Mesenchymal stem cell (in vitro differentiated cells and primary cell): ENCODE data around the gene KIR3DL3.
"Not testable (repeated sequence)": the region's sequence is repeated elsewhere in the genome, so short reads cannot be mapped to it uniquely, and the experiment has no call there.

Experiments
- DNase-seq: peaks from one replicate; pipeline ENCODE4 v3.0.0-alpha.2; 2013
- H2AFZ ChIP-seq: one replicate; pipeline ENCODE4 v1.6.1; 2013; ENCODE audit warnings: low read depth, mild to moderate bottlenecking, control low read depth, inconsistent platforms, low read length, moderate library complexity
- H2AK5ac ChIP-seq: 2 replicates; pipeline ENCODE4 v1.6.1; 2013; ENCODE audit warnings: low read length, moderate library complexity, mild to moderate bottlenecking, inconsistent platforms; ENCODE audit not compliant: severe bottlenecking
- H2BK120ac ChIP-seq: one replicate; pipeline ENCODE4 v1.6.1; 2013; ENCODE audit warnings: low read depth, mild to moderate bottlenecking, inconsistent platforms, low read length, moderate library complexity
- H2BK12ac ChIP-seq, 2 experiments: one replicate each; pipeline ENCODE4 v1.6.1; 2013; ENCODE audit warnings: inconsistent platforms in 2 of 2, low read length in 2 of 2, mild to moderate bottlenecking in 2 of 2, moderate library complexity in 2 of 2, control low read depth in 1 of 2
- H2BK15ac ChIP-seq: one replicate; pipeline ENCODE4 v1.6.1; 2013; ENCODE audit warnings: mild to moderate bottlenecking, low read depth, inconsistent platforms; ENCODE audit not compliant: poor library complexity, severe bottlenecking
- H2BK5ac ChIP-seq: 2 replicates; pipeline ENCODE4 v1.6.1; 2013; ENCODE audit warnings: low read depth, mild to moderate bottlenecking, low read length, control low read depth, inconsistent platforms; ENCODE audit not compliant: poor library complexity, severe bottlenecking
- H3K14ac ChIP-seq, 2 experiments: one replicate each; pipeline ENCODE4 v1.6.1; 2013; ENCODE audit warnings: inconsistent platforms in 2 of 2, low read length in 2 of 2, control low read depth in 1 of 2, mild to moderate bottlenecking in 1 of 2, moderate library complexity in 1 of 2
- H3K18ac ChIP-seq, 2 experiments: one replicate each; pipeline ENCODE4 v1.6.1; 2013; ENCODE audit warnings: inconsistent platforms in 2 of 2, low read length in 2 of 2, control low read depth in 1 of 2, low read depth in 1 of 2, mild to moderate bottlenecking in 1 of 2
- H3K23ac ChIP-seq, 2 experiments: one replicate each; pipeline ENCODE4 v1.6.1; 2013; ENCODE audit warnings: inconsistent platforms in 2 of 2, low read length in 2 of 2, mild to moderate bottlenecking in 2 of 2, moderate library complexity in 2 of 2, control low read depth in 1 of 2
- H3K27ac ChIP-seq: 2 replicates; pipeline ENCODE4 v1.5.1; 2013; ENCODE audit warnings: mild to moderate bottlenecking, moderate library complexity, low read length, control low read depth, inconsistent platforms; ENCODE audit not compliant: poor library complexity, severe bottlenecking
- H3K27me3 ChIP-seq, 2 experiments: 2 replicates each; pipeline versions ENCODE4 v1.6.1 to v1.7.0; 2013; ENCODE audit warnings: low read length in 2 of 2, mild to moderate bottlenecking in 2 of 2, moderate library complexity in 2 of 2, control low read depth in 1 of 2, inconsistent platforms in 1 of 2; ENCODE audit not compliant: control insufficient read depth in 1 of 2, insufficient read depth in 1 of 2
- H3K36me3 ChIP-seq, 2 experiments: 2 replicates each; pipeline versions ENCODE4 v1.6.1 to v1.7.0; 2013; ENCODE audit warnings: low read length in 2 of 2, control low read depth in 1 of 2, inconsistent platforms in 1 of 2, low read depth in 1 of 2, mild to moderate bottlenecking in 1 of 2; ENCODE audit not compliant: insufficient read depth in 2 of 2, control insufficient read depth in 1 of 2
- H3K4ac ChIP-seq, 2 experiments: one replicate each; pipeline ENCODE4 v1.6.1; 2013; ENCODE audit warnings: inconsistent platforms in 2 of 2, low read length in 2 of 2, mild to moderate bottlenecking in 2 of 2, moderate library complexity in 2 of 2, control low read depth in 1 of 2, low read depth in 1 of 2
- H3K4me1 ChIP-seq: 2 replicates; pipeline ENCODE4 v1.6.1; 2013; ENCODE audit warnings: low read depth, low read length, control low read depth; ENCODE audit not compliant: control insufficient read depth, insufficient read depth
- H3K4me2 ChIP-seq: 2 replicates; pipeline ENCODE4 v1.6.1; 2013; ENCODE audit warnings: low read length, mild to moderate bottlenecking, inconsistent platforms; ENCODE audit not compliant: poor library complexity, severe bottlenecking
- H3K4me3 ChIP-seq, 2 experiments: 2 replicates each; pipeline versions ENCODE4 v1.5.1 to v1.7.0; 2013; ENCODE audit warnings: low read length in 2 of 2, mild to moderate bottlenecking in 2 of 2, control low read depth in 1 of 2, low read depth in 1 of 2; ENCODE audit not compliant: insufficient read depth in 1 of 2
- H3K79me1 ChIP-seq: replicated peaks from 2 replicates; pipeline ENCODE4 v1.6.1; 2013; ENCODE audit warnings: mild to moderate bottlenecking, control low read depth, low read length, inconsistent platforms; ENCODE audit not compliant: poor library complexity, severe bottlenecking
- H3K9ac ChIP-seq: 2 replicates; pipeline ENCODE4 v1.7.0; 2013; ENCODE audit warnings: mild to moderate bottlenecking, low read length, moderate library complexity
- H3K9me3 ChIP-seq: 2 replicates; pipeline ENCODE4 v1.7.0; 2013; ENCODE audit warnings: mild to moderate bottlenecking, low read length; ENCODE audit not compliant: control insufficient read depth
- H4K8ac ChIP-seq: one replicate; pipeline ENCODE4 v1.6.1; 2013; ENCODE audit warnings: inconsistent platforms, mild to moderate bottlenecking, low read length, moderate library complexity
- H4K91ac ChIP-seq: one replicate; pipeline ENCODE4 v1.6.1; 2013; ENCODE audit warnings: mild to moderate bottlenecking, low read length, inconsistent platforms
- WGBS: methylation state at CpG from one replicate; pipeline ENCODE4 v1.1.7; 2013; ENCODE audit warnings: mixed read lengths; 5-methylcytosine and 5-hydroxymethylcytosine counted together

Gene KIR3DL3

DNA sequence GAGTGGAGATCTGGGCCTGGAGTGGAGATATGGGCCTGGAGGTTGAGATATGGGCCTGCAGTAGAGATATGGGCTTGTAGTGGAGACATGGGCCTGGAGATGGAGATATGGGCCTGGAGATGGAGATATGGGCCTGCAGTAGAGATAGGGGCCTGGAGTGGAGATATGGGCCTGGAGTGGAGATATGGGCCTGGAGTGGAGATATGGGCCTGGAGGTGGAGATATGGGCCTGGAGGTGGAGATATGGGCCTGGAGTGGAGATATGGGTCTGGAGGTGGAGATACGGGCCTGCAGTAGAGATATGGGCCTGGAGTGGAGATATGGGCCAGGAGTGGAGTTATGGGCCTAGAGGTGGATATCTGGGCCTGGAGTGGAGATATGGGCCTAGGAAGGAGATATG lies 14.5 kb downstream of the KIR3DL3 start:
- Histone ChIP-seq H3K9me3 (no peaks in the 10 kb centered on the region), H4K91ac (no peak overlapping the region), H3K4me1 (no peaks in the 10 kb centered on the region), H3K36me3 (no peaks in the 10 kb centered on the region), H2BK5ac (no peak overlapping the region), H2AFZ (no peak overlapping the region), H2AK5ac (no peak overlapping the region), H3K9ac (no peak overlapping the region), H3K4me3 (no peak overlapping the region), H3K18ac (no peak overlapping the region), H3K4ac (no peak overlapping the region), H2BK15ac (no peak overlapping the region), H2BK120ac (no peak overlapping the region), H3K4me2 (no peak overlapping the region), H3K14ac (no peak overlapping the region), H4K8ac (no peak overlapping the region), H3K23ac (no peak overlapping the region), H2BK12ac (no peak overlapping the region), H3K27me3 (no peaks in the 10 kb centered on the region), H3K27ac (no peak overlapping the region), H3K79me1 (no peaks in the 10 kb centered on the region)
- WGBS = 34% methylated on average over 1 of the region's 1 CpG
- no peak for DNase-seq

DNA sequence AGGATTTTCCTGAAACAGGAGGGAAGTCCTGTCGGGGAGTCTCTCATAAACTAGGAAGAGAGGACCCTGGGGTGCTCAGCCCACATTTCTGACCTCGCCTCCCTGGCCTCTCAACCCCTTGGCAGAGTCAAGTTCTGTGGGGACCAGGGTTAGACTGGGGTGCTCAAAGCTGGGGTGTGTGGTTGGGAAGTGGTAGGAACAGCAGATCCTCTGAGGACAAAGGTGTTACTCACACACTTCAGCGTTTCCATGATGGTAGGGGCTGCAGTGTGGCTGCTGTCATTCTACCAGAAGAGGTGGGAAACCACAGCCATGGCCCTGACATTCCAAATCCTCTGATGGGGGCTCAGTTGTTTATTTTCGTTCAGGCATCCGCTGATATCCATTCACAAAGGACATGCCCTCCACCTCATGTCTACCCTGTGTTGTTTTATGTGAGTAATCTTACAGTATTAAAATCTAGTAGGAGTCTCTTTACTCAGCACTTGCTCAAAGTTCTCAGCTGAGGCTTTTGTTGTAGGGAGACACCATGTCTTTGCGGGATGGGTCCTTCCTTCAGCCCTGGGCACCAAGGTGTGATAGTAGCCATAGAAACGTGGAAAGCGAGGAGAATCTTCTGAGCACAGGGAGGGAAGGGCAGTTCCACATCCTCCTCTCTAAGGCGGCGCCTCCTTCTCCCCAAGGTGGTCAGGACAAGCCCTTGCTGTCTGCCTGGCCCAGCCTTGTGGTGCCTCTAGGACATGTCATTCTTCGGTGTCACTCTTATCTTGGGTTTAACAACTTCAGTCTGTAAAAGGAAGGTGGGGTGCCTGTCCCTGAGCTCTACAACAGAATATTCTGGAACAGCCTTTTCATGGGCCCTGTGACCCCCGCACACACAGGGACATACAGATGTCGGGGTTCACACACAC lies 15.6 kb downstream of the KIR3DL3 start:
- no peak overlapping the region for H3K4me2 ChIP-seq
- no peak overlapping the region for H3K4ac ChIP-seq
- H2BK5ac ChIP-seq = no peak overlapping the region
- no peak overlapping the region for H2BK12ac ChIP-seq
- WGBS = 50% methylated on average over 9 of the region's 13 CpGs
- no peak overlapping the region for H2AFZ ChIP-seq
- H3K27ac ChIP-seq = no peak overlapping the region
- H3K18ac ChIP-seq = no peak overlapping the region
- no peaks in the 10 kb centered on the region for H3K4me1 ChIP-seq
- no peaks in the 10 kb centered on the region for H3K9me3 ChIP-seq
- no peaks in the 10 kb centered on the region for H3K36me3 ChIP-seq
- H2BK120ac ChIP-seq = no peak overlapping the region
- no peak overlapping the region for H2AK5ac ChIP-seq
- H3K9ac ChIP-seq = no peak overlapping the region
- H3K14ac ChIP-seq = no peak overlapping the region
- H3K79me1 ChIP-seq = no peaks in the 10 kb centered on the region
- no peak overlapping the region for H4K91ac ChIP-seq
- H4K8ac ChIP-seq = no peak overlapping the region
- no peaks in the 10 kb centered on the region for H3K27me3 ChIP-seq
- no peak overlapping the region for H3K23ac ChIP-seq
- no peak for DNase-seq
- no peak overlapping the region for H3K4me3 ChIP-seq
- no peak overlapping the region for H2BK15ac ChIP-seq

DNA sequence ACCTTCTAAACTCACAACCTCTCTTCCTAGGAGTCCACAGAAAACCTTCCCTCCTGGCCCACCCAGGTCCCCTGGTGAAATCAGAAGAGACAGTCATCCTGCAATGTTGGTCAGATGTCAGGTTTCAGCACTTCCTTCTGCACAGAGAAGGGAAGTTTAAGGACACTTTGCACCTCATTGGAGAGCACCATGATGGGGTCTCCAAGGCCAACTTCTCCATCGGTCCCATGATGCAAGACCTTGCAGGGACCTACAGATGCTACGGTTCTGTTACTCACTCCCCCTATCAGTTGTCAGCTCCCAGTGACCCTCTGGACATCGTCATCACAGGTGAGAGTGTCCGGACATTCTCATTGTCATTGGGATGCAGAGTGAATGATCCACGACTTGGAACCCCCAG lies 17.7 kb downstream of the KIR3DL3 start:
- not testable (repeated sequence) for H3K79me1 ChIP-seq, H2BK15ac ChIP-seq, H2BK5ac ChIP-seq, H3K27ac ChIP-seq, H2AFZ ChIP-seq, H3K4ac ChIP-seq, H4K91ac ChIP-seq, H3K23ac ChIP-seq, H2BK12ac ChIP-seq, H3K27me3 ChIP-seq, H3K4me3 ChIP-seq, H3K9me3 ChIP-seq, H3K14ac ChIP-seq, H2AK5ac ChIP-seq, H3K18ac ChIP-seq, DNase-seq, H4K8ac ChIP-seq, H3K4me1 ChIP-seq, H3K4me2 ChIP-seq, H3K36me3 ChIP-seq, H3K9ac ChIP-seq, H2BK120ac ChIP-seq
- WGBS = 48% methylated on average over 5 of the region's 5 CpGs

DNA sequence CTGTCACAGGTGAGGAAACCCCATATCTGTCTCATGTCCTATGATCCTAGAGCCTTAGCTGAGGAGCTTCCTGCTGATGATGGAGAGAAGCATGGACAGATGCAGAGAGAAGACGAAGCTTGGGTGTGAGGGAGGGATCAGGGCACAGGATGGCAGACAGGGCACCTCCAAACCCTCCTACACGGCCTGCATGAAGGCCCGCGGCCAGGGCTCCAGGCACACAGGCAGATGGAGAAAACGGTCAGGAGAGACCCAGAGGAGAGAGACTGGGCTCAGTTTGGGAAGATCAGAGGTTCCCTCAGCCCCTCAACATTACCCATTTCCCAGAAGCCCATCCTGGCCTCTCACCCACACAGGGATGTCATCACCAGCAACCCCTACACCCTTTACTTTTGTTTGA lies 19.8 kb downstream of the KIR3DL3 start:
- not testable (repeated sequence) for H2BK5ac ChIP-seq, H3K9me3 ChIP-seq, H3K4me2 ChIP-seq, H3K27ac ChIP-seq, H4K91ac ChIP-seq, H3K4ac ChIP-seq, H2BK12ac ChIP-seq, H3K36me3 ChIP-seq, H3K79me1 ChIP-seq, H3K23ac ChIP-seq, H4K8ac ChIP-seq, H2BK120ac ChIP-seq, H3K14ac ChIP-seq, H3K9ac ChIP-seq, H3K27me3 ChIP-seq, H2AFZ ChIP-seq, H2AK5ac ChIP-seq, H3K4me1 ChIP-seq, DNase-seq, H3K4me3 ChIP-seq, H2BK15ac ChIP-seq, H3K18ac ChIP-seq
- 14% methylated on average over 1 of the region's 5 CpGs for WGBS
